CD1c-positive myeloid dendritic cell (primary cell): ENCODE results near the gene QRFPR.
"Not testable (repeated sequence)": the region's sequence is repeated elsewhere in the genome, so short reads cannot be mapped to it uniquely, and the experiment has no call there.

Source experiments
- DNase-seq: peaks from one replicate; pipeline ENCODE4 v3.0.0-alpha.2; 2016; ENCODE audit errors: extremely low spot score

Gene QRFPR

GRCh38 chr4:121380776-121381462, at the start of gene QRFPR:
Gene QRFPR (minus strand): TSS chr4:121381018. CDS start chr4:121380647, 371 bp downstream.
- no peak for DNase-seq

- DNase-seq = no peak
Observed at GRCh38 chr4:121428721-121429120, 47.9 kb upstream of the QRFPR start.

GRCh38 chr4:121421594-121421993, 40.8 kb upstream of the QRFPR start:
- DNase-seq = no peak

GRCh38 chr4:121411151-121411744, 30.4 kb upstream of the QRFPR start:
- no peak for DNase-seq

- DNase-seq = not testable (repeated sequence)
Observed at GRCh38 chr4:121408567-121408966, 27.7 kb upstream of the QRFPR start.

- DNase-seq = no peak
Observed at GRCh38 chr4:121400632-121401031, 19.8 kb upstream of the QRFPR start.

- no peak for DNase-seq
Observed at GRCh38 chr4:121397941-121398601, 17.3 kb upstream of the QRFPR start.

GRCh38 chr4:121397434-121397833, 16.6 kb upstream of the QRFPR start:
- DNase-seq = no peak

GRCh38 chr4:121392426-121393086, 11.7 kb upstream of the QRFPR start:
- DNase-seq = no peak

GRCh38 chr4:121390335-121390734, 9.5 kb upstream of the QRFPR start:
- DNase-seq = no peak

- DNase-seq = no peak
Observed at GRCh38 chr4:121379276-121379675, 1.5 kb downstream of the QRFPR start.

- DNase-seq = no peak
Observed at GRCh38 chr4:121377076-121377475, 3.7 kb downstream of the QRFPR start.

- no peak for DNase-seq
Observed at GRCh38 chr4:121376556-121376955, 4.3 kb downstream of the QRFPR start.

GRCh38 chr4:121376097-121376496, 4.7 kb downstream of the QRFPR start:
- no peak for DNase-seq

- DNase-seq = no peak
Observed at GRCh38 chr4:121375262-121375661, 5.6 kb downstream of the QRFPR start.

- no peak for DNase-seq
Observed at GRCh38 chr4:121373841-121374240, 7.0 kb downstream of the QRFPR start.

- DNase-seq = peak; percentile 49
Observed at GRCh38 chr4:121370729-121371325, 10.0 kb downstream of the QRFPR start.

- DNase-seq = no peak
Observed at GRCh38 chr4:121360495-121360894, 20.3 kb downstream of the QRFPR start.

- no peak for DNase-seq
Observed at GRCh38 chr4:121358473-121358872, 22.3 kb downstream of the QRFPR start.

GRCh38 chr4:121353213-121353612, 27.6 kb downstream of the QRFPR start:
- no peak for DNase-seq

GRCh38 chr4:121344098-121344497, 36.7 kb downstream of the QRFPR start:
- no peak for DNase-seq

GRCh38 chr4:121340247-121340646, 40.6 kb downstream of the QRFPR start:
- DNase-seq = no peak
